Pulmonary artery endothelial cell (primary cell): ENCODE data around the gene CENPC. TPM values are rescaled to one million over a fixed set of nuclear protein-coding genes. Genes with fewer than 3 reads are reported as not detected.
A peak's percentile ranks its signal among the peaks of the same experiment; 100 is the strongest.

Source experiments
- DNase-seq: peaks from one replicate; pipeline ENCODE4 v3.0.0-alpha.2; 2011; ENCODE audit warnings: low read depth, low spot score
- total RNA-seq: library from RNA; depleted of rRNA; stranded (reverse); fragments of >200 nt; gene quantifications from 2 replicates; pipeline ENCODE4 v1.2.3, GENCODE V29; 2014

Gene CENPC, protein sequence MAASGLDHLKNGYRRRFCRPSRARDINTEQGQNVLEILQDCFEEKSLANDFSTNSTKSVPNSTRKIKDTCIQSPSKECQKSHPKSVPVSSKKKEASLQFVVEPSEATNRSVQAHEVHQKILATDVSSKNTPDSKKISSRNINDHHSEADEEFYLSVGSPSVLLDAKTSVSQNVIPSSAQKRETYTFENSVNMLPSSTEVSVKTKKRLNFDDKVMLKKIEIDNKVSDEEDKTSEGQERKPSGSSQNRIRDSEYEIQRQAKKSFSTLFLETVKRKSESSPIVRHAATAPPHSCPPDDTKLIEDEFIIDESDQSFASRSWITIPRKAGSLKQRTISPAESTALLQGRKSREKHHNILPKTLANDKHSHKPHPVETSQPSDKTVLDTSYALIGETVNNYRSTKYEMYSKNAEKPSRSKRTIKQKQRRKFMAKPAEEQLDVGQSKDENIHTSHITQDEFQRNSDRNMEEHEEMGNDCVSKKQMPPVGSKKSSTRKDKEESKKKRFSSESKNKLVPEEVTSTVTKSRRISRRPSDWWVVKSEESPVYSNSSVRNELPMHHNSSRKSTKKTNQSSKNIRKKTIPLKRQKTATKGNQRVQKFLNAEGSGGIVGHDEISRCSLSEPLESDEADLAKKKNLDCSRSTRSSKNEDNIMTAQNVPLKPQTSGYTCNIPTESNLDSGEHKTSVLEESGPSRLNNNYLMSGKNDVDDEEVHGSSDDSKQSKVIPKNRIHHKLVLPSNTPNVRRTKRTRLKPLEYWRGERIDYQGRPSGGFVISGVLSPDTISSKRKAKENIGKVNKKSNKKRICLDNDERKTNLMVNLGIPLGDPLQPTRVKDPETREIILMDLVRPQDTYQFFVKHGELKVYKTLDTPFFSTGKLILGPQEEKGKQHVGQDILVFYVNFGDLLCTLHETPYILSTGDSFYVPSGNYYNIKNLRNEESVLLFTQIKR
- 11.9 and 14.1 TPM in 2 replicates for total RNA-seq

DNA sequence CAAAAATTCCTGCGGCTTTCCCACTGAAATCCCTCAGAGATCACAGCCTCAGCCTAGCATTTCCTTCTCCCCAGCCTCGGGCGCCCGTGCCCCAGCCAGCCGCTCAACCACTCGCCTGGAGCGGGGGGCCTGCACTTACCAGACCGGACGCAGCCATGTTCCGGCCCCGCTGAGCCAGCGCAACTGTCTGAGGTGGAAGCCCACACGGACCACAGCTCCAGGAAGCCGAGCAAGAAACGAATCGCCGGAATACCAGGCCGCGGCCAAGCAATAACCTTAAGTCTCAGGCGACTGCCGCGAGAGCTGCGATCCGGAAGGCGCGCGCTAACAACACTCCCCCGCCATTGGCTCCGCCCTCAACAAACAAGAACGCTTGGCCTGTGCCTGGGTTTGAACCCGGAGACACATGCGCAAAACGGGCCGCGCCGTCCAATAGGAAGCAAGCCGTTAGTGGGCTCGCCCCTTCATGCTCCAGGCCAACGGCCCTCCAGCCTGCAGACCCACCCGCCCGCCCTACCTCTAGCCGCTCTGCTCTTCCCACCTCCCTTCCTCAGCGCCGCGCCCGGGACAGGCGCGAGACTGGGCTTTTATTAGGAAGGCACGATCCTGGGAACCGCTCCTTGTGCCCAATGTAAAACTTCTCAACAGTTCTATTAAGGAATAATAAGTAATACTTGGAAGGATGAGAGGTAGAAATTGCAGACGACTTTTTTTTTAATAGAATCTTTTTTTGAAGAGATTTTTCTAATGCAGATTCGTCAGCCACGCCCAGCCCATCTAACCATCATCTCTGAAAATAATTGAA, at the start of gene CENPC:
TSS of gene CENPC (minus strand) at position 305 of the 805 bp plus-strand sequence. CDS start at position 157, 148 bp downstream.
- peak; percentile 95 for DNase-seq

DNA sequence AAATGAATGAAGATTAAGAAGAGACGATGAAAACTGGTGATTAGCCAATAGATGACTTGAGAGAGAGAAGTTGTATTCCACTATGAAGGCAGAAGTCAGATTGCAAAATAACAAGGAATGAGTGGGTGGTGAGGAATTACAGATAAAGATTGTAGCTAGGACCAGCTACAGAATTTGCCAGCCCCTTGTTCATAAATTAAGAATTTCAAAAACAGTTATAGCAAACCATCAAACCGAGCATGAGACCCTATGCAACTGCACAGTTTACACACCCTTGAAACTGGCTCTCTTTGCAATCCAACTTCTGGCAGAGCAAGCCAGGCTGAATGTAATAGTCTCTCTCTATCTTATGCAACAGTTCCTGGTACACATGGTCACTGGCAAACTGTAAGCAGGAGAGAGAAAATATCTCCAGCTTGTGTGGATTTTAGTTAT, 48.5 kb upstream of the CENPC start:
- no peak for DNase-seq

DNA sequence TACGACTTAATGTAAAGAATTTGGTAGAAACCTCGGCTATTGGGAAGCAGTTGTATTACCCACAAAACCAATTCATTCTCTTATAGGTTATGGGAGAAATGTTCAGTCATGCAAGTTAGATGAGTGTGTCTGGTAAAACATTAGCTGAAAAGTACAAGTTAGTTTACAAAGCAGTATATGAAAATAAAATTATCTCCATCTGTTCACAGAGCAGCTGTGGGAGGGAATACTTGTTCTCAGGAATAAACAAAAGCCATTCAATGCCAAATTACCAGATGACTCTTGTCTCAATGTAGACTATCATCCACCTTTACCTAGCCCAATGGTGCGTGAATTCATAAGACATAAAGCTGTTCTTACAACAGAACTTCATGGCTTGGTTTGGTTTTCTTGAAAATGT, 41.9 kb upstream of the CENPC start:
- no peak for DNase-seq

DNA sequence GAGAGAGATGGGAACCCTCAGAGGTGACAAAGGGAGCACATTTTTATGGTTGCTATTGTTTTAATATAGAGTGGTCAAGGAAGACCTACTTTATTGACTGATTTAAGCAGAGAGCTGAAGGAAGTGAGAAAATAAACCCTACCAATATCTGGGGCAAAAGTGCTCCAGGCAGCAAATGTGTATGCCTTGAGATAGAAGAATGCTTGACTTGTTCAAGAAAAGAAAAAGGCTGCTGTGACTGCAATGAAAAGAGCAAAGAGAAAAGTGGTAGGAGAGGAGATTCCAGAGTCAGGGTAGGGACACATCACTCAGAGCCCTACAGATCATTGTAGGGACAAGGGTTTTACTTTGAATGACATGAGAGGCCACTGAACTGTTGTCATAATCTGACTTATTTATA, 39.2 kb upstream of the CENPC start:
- DNase-seq: no peak

DNA sequence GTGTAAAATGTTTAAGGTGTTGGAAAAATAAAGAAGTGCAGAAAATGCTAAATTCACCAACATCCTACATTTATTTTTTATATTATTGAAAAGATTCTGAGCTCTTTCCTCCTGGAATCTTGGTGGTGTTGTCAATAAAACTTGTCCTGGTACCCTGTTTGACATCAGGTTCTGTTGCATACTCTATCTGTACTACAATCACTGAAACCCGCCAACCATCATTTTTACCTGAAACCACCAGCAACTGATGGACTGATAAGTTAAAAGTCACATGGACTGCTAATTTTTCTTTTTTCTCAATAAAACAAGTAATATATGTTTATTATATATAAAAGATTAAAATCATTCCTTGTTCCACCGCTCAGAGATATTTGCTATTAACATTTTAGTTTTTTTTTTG, 36.6 kb upstream of the CENPC start:
- DNase-seq: no peak

DNA sequence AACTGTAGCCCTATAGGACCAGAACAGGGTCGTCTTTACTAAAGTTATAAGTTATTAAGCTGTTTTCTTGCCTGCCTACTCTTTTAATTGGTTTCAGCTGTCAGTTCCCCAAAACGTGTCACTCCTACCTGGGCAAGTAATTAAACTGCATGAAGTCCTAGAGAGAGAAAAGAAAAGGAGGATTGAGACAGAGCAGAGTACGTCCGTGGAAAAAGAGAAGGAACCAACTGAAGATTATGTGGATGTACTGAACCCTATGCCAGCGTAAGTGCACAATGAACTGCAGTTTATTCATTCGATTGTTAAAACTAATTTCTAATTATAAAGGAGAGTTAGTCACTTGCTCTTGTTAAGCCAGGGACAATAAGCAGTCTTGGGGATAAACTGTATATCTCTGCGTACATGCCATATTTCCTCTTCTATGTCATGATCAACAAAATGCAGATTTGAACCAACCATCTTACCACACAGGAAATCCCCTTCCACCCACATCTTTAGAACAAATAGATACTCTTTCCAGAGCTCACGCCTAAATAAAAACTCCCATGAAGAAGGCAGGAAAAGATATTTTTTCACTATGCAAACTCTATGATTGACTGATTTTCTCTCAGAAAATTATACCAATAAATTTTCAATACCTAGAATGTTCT, 36.0 kb upstream of the CENPC start:
- DNase-seq: no peak

DNA sequence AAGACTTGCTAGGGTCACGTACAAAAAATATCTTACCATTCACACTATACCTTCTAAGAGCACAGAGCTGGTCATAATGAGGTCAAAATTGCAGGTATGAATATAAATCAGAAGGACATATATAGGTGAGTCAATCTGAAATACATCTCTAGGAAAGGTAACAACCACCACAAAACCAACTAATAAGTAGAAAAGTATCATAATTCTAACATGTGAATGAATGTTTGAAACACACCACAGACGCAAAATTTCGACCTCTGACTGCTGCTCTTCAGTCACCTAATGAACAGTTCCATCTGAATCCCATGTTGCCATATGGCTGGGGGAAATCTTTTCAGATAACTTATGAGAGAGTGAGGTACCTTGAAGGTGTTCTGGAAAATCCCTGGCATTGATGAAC, 35.3 kb upstream of the CENPC start:
- DNase-seq: no peak

DNA sequence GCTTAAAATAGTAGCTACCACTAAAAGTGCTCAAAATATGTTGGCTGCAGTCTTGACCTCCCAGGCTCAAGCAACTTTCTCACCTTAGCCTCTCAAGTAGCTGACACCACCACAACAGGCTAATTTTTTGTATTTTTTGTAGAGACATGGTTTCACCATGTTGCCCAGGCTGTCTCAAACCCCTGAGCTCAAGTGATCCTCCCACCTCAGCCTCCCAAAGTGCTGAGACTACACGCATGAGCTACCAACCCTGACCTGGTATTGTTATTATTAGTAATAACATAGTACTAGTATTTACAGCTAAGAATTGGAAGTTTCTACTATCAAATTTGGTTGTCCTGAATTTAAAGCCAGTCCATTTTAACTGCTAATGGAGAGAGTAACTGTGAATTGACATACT, 31.2 kb upstream of the CENPC start:
- DNase-seq: no peak

DNA sequence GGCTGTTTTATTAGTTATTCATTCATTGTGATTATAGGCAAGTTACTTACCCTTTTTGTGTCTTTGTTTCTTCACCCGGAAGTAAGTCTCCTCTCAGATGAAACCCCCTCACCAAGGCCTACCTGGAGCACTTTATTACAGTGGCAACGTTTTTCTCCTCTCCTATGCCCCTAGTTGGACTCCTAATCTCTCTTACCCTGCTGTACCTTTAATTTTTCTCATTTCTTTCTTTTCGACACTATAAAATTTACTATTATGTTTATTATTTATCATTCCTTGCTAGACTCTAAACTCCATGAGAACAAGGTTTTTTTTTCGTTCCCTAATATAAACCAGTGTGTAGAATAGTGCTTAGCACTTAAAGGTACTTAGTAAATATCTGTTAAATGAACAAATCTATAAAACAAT, 30.8 kb upstream of the CENPC start:
- no peak for DNase-seq

DNA sequence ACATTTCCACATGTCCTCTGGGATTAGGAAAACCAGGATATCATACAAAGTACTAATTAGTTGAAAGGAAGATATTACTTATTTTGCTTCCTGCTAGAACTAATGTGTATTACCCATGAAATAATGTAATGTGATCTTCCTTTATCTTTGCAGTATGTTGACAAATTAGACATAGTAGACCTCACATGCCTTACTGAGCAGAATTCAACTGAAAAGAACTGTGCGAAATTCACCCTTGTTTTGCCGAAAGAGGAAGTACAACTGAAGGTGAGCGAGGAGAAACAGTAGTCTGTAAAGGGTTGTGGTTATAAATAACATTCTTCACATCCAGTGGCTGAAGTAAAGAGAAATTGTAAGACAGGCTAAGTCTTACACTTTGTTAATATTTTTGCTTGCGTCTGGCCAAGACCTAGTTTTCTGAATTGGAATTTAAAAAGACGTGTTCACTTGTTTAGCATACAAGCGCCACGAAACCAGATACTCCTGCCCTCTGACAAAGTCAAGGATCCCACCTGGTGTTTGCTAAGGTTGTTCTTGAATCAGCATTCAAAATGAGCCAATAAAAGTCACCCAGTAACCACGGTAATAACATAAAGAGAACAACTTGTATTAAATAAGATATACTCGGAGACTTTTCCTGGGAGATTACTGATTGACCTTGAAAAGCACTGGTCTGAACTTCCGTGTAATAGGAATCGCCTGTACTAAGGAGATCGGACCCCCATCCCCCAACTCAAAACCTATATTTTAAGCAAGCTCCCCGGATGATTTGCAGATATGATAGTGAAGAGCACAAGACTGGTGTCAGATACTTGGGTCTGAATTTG, 30.1 kb upstream of the CENPC start:
- no peak for DNase-seq

DNA sequence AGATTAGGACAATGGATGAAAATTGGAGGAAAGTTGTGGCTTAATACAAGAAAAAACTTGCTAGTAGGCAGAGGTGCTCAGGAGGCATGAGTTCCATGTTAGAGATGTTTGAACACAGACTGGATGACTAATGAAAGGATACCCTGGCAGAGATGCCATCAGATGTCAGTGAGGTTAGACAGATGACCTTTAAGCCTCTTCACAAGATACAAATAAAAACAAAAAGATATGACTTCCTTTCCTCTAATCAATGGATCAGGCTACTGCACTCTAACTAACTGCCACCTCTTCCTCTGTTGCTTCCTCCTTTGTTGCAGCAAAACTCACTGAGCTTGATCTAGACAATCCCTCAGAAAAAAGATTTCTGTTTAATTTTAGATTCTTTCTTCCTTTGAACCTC, 27.9 kb upstream of the CENPC start:
- DNase-seq: no peak

DNA sequence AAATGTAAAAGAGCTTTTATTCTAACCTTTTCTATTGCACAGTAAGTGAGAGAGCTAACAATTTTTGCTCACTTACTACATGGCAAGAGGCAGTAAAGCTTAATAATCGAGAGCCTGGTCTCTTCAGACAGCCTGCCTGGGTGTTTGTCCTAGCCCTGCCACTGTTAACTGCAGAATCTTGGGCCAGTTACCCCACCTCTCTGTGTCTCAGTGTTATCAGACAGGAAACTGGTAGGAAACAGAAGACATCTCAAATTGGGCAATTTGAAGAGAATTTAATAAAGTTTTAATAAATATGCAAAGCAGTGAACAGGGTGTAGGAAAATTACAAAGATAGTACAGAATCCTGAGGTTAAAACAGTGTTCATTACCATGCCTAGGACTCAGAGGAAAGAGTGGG, 26.7 kb upstream of the CENPC start:
- DNase-seq: no peak

DNA sequence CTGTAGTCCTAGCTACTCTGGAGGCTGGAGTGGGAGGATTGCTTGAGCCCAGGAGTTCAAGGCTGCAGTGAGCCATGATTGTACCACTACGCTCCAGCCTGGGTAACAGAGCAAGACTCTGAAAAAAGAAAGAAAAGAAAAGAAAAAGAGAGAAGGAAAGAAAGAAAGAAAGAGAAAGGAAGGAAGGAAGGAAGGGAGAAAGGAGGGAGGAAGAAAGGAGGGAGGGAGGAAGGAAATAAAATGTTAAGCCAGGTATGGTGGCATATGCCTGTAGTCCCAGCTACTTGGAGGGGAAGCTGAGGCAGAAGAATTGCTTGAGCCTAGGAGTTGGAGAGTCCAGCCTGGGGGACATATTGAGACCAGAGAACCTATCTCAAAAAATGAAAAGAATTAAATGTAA, 25.2 kb upstream of the CENPC start:
- DNase-seq: no peak

DNA sequence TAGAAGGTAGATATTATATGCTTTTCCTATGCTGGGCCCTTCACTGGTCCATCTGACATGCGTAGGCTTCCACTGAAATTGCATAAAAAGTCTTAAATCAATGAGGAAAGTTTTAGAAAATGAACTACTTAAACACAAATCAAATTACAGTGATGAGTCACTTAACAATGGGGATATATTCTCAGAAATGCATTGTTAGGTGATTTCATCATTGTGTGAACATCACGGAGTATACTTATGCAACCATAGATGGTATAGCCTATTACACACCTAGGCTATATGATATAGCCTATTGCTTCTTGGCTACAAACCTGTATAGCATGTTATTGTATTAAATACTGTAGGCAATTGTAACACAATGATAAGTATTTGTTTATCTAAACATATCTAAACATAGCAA, 23.5 kb upstream of the CENPC start:
- no peak for DNase-seq

DNA sequence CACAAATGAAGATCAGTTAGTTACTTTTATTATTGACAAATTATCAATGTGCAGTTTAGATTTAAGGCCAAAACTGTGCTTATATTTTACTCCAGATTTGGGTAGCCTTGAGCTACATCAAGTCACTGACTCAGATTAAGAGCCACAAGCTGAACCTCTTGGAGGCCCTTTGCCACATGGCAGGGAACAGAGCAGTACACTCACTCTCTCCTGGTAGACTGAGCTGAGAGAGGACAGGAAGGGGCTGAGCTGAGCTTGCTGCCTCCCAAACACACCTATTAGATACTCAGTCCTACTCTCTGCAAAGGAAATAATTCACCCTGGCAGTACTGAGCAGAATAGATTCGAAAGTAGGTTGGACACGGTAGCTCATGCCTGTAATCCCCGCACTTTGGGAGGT, 21.0 kb upstream of the CENPC start:
- DNase-seq: no peak

DNA sequence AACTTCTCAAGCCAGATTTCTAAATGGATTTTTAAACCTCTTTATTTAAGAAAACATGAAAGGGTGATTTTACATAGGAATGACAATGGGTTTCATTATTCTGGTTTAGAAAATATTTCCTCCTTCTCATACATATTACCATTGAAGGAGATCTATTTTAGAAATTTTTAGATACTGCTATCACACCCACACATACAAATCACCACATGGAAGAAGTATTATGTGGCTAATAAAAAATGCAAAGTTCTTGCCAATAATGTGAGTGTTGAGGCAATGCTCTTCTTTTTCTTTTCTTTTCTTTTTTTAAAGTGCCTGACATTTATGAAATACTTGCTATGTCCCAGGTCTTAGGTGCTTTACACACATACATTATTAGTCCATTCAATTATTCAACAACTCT, 20.0 kb upstream of the CENPC start:
- no peak for DNase-seq

DNA sequence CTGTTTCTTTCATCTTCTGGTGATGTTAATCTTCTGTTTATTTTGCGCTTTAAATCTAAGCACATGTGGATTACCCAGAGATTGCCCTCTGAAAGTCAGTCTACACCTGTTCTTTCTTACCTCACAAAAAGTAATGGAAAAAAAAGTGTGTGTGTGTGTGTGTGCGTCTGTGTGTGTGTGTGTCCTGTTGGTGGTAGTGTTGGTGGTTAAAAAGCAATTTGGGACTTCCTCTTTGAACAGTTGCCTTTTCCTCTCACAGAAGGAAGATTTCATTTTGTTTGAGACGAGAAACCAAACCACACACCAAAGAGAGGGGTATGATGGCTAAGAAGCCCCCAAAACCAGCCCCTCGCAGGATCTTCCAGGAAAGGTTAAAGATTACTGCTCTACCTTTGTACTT, 13.2 kb upstream of the CENPC start, which contains the start of gene STAP1:
TSS of gene STAP1 (plus strand) at position 235 of the 400 bp plus-strand sequence. CDS start at position 318, 83 bp downstream.
- DNase-seq: no peak

DNA sequence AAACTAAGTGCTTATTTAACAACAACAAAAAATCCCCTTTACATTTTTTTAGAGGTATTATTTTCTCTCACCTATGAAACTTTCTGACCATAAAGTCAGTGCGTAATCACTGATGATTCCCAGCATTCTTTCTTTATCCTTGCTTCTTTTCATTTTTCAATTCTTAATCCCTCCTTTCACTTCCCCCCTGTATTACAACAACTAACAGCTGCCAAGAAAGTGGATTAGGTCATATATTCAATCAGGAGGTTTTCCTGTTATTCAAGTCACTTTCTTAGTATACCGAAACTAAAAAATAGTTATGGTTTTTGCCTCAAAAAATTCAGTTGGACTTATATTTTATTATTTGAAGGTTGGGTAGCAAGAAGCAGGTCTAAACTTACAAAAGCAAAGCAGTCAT, 11.1 kb upstream of the CENPC start:
- peak; percentile 30 for DNase-seq

DNA sequence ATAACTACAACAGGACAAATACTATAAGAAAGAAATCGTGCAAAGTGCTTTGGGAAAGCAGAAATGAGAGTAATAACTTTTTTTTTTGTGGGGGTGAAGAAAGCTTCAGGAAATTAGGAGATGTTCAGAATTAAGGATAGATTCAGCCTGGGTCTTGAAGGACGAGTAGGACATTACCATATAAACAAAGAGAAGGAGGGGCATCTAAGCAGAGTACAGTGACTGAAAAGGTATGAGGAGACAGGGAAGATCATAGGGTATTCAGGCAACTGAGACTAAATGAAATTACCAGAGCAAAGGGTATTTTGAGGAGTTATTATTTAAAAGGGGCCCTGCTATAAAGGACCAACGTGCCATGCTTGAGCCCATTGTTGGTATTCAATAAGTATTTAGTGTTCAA, 10.1 kb upstream of the CENPC start:
- DNase-seq: no peak

DNA sequence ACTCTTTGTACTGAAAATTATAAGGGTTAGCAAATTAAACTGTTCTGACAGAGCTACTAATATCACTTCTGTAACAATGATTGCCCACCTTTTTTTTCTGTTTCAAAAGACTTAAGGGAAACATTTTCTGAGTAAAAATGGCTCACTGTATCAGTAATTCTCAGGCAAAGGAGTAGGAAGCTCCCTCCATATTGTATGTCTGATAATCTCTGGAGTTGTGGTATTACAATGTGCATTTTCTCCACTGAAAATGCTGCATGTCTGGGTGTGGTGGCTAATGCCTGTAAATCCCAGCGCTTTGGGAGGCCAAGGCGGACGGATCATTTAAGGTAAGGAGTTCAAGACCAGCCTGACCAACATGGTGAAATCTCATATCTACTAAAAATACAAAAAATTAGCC, 8.8 kb upstream of the CENPC start:
- DNase-seq: no peak
